GM18867 (cell line): ENCODE measurements around the gene MTERF4.

Experiments
- ATAC-seq: cut with Tn5 transposase; IDR thresholded peaks from one replicate; pipeline ENCODE4 v1.9.1; 2021; ENCODE audit warnings: mild to moderate bottlenecking, moderate library complexity; ENCODE audit not compliant: unreplicated experiment

Gene MTERF4

GRCh38 chr2:241091734-241092445 is 10.2 kb downstream of the MTERF4 start:
- ATAC-seq = no peak

- no peak for ATAC-seq
Observed at GRCh38 chr2:241091201-241091600, 10.9 kb downstream of the MTERF4 start.

- no peak for ATAC-seq
Observed at GRCh38 chr2:241088791-241089732, 13.0 kb downstream of the MTERF4 start.

GRCh38 chr2:241088376-241088775 is 13.7 kb downstream of the MTERF4 start:
- no peak for ATAC-seq

GRCh38 chr2:241087420-241088268 is 14.4 kb downstream of the MTERF4 start:
- no peak for ATAC-seq

GRCh38 chr2:241084856-241085444 is 17.1 kb downstream of the MTERF4 start:
- no peak for ATAC-seq

- no peak for ATAC-seq
Observed at GRCh38 chr2:241083091-241083415, 19.0 kb downstream of the MTERF4 start.

GRCh38 chr2:241082341-241083090 is 19.6 kb downstream of the MTERF4 start:
- no peak for ATAC-seq

GRCh38 chr2:241081643-241082340 is 20.3 kb downstream of the MTERF4 start:
- ATAC-seq = no peak

GRCh38 chr2:241081190-241081642 is 20.9 kb downstream of the MTERF4 start:
- no peak for ATAC-seq

- ATAC-seq = no peak
Observed at GRCh38 chr2:241080405-241081189, 21.5 kb downstream of the MTERF4 start.

GRCh38 chr2:241074901-241075540 is 27.1 kb downstream of the MTERF4 start:
- ATAC-seq = no peak

GRCh38 chr2:241074065-241074818 is 27.8 kb downstream of the MTERF4 start:
- no peak for ATAC-seq

GRCh38 chr2:241073166-241074064 is 28.7 kb downstream of the MTERF4 start:
- no peak for ATAC-seq

GRCh38 chr2:241072553-241073165 is 29.4 kb downstream of the MTERF4 start:
- ATAC-seq = no peak

GRCh38 chr2:241072151-241072550 is 29.9 kb downstream of the MTERF4 start:
- no peak for ATAC-seq
